PFSK-1 (cell line): ENCODE data around the gene IFT52.

Source experiments
- POLR2AphosphoS5 ChIP-seq: IDR thresholded peaks from 2 replicates; pipeline ENCODE4 v1.6.1; 2012; ENCODE audit warnings: low read depth, mild to moderate bottlenecking, control low read depth, low read length, moderate library complexity
- SIN3A ChIP-seq: IDR thresholded peaks from 2 replicates; pipeline ENCODE4 v1.6.1; 2012; ENCODE audit warnings: mild to moderate bottlenecking, low read length, moderate library complexity, borderline replicate concordance; ENCODE audit not compliant: insufficient read depth
- TAF1 ChIP-seq: IDR thresholded peaks from 2 replicates; pipeline ENCODE4 v1.6.1; 2012; ENCODE audit warnings: low read length, control low read depth, borderline replicate concordance; ENCODE audit not compliant: insufficient read depth
- TF ChIP-seq, protein P1 (sequence below), 2 experiments: IDR thresholded peaks; 2 replicates each; pipeline versions ENCODE4 v1.6.1 to v1.8.0; 2011 to 2012; ENCODE audit warnings: low read depth in 2 of 2, low read length in 2 of 2, control low read depth in 1 of 2, inconsistent platforms in 1 of 2, mild to moderate bottlenecking in 1 of 2, moderate library complexity in 1 of 2; ENCODE audit not compliant: insufficient read depth in 1 of 2

DNA sequence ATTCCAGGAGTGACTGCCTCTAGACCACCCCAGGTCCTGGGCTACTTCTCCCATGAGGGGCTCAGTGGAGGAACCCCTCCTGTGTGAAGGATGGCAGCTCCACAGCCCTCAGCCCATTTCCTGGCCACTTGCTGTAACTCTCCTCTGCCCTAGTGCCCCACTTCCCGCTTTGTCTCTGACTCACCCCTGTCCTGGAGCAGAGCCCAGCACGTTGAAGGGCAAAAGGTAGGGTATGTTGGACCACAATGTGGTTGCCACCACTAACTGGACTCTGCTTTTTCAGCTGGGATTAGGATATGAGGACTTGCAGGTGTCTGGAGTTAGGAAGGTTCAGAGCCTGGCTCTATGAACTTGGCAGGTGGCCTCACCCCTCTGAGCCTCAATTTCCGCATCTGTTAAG lies 78.6 kb downstream of the IFT52 start:
- TF ChIP-seq POLR2AphosphoS5 = no peak
- TF ChIP-seq TAF1 = no peak
- TF ChIP-seq, protein P1, sequence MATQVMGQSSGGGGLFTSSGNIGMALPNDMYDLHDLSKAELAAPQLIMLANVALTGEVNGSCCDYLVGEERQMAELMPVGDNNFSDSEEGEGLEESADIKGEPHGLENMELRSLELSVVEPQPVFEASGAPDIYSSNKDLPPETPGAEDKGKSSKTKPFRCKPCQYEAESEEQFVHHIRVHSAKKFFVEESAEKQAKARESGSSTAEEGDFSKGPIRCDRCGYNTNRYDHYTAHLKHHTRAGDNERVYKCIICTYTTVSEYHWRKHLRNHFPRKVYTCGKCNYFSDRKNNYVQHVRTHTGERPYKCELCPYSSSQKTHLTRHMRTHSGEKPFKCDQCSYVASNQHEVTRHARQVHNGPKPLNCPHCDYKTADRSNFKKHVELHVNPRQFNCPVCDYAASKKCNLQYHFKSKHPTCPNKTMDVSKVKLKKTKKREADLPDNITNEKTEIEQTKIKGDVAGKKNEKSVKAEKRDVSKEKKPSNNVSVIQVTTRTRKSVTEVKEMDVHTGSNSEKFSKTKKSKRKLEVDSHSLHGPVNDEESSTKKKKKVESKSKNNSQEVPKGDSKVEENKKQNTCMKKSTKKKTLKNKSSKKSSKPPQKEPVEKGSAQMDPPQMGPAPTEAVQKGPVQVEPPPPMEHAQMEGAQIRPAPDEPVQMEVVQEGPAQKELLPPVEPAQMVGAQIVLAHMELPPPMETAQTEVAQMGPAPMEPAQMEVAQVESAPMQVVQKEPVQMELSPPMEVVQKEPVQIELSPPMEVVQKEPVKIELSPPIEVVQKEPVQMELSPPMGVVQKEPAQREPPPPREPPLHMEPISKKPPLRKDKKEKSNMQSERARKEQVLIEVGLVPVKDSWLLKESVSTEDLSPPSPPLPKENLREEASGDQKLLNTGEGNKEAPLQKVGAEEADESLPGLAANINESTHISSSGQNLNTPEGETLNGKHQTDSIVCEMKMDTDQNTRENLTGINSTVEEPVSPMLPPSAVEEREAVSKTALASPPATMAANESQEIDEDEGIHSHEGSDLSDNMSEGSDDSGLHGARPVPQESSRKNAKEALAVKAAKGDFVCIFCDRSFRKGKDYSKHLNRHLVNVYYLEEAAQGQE (IDR thresholded peaks at IDR 0.05; ENCODE audit: insufficient read depth in 1 of 2, low read depth in 2 of 2, low read length in 2 of 2) = no peak
- TF ChIP-seq SIN3A = no peak
